Activated B cell treated with CpG ODN at 0.5 μM for 24 hours (primary cell): Measurements from ENCODE around the gene PRDM5. TPM values are rescaled to one million over a fixed set of nuclear protein-coding genes. Genes with fewer than 3 reads are reported as not detected.

Source experiments
- ATAC-seq: fragments of 200-7000 bp; cut with Tn5 transposase; one replicate; pipeline ENCODE4 v1.10.0; 2021; ENCODE audit warnings: low read depth, mild to moderate bottlenecking, moderate library complexity
- CTCF ChIA-PET: fragments of 350-600 bp; sonication (Branson Sonifier 250); formaldehyde crosslinking; loops from one replicate; lab custom pipeline; 2021; ENCODE audit warnings: antibody characterized with exemption; lab: Charles Lee
- POLR2A ChIA-PET: fragments of 350-600 bp; sonication (Branson Sonifier 250); formaldehyde crosslinking; loops from one replicate; lab custom pipeline; 2021; ENCODE audit warnings: antibody characterized with exemption; lab: Charles Lee
- DNase-seq: peaks from one replicate; pipeline ENCODE4 v3.0.0; 2022
- H3K27ac Mint-ChIP-seq: one replicate; pipeline ENCODE4 v1.8.0; 2020; ENCODE audit warnings: mixed read lengths
- H3K27me3 Mint-ChIP-seq: one replicate; pipeline ENCODE4 v1.8.0; 2021; ENCODE audit warnings: mixed read lengths
- H3K36me3 Mint-ChIP-seq: one replicate; pipeline ENCODE4 v1.8.0; 2021; ENCODE audit warnings: low read depth, mixed read lengths
- H3K4me1 Mint-ChIP-seq: one replicate; pipeline ENCODE4 v1.8.0; 2021; ENCODE audit warnings: mixed read lengths
- H3K4me3 Mint-ChIP-seq: one replicate; pipeline ENCODE4 v1.8.0; 2020; ENCODE audit warnings: mild to moderate bottlenecking, mixed read lengths
- H3K9me3 Mint-ChIP-seq: one replicate; pipeline ENCODE4 v1.8.0; 2020; ENCODE audit warnings: mixed read lengths
- CTCF ChIP-seq: fragments of 200-600 bp; IDR thresholded peaks from one replicate; pipeline ENCODE4 v1.8.0; 2022; ENCODE audit warnings: antibody characterized with exemption, mild to moderate bottlenecking
- intact Hi-C: fragments of 100-400 bp; cut with micrococcal nuclease; formaldehyde crosslinking; loops from one replicate; pipeline ENCODE4 v1.15.1; 2024
- total RNA-seq: library from RNA; stranded (reverse); gene quantifications from 2 replicates; pipeline ENCODE4 v1.2.3, GENCODE V29; 2022

Gene PRDM5
- total RNA-seq, 1 donor from 2014 or later = not detected

- no peak overlapping the region for H3K4me3 Mint-ChIP-seq
- no peaks in the 10 kb centered on the region for H3K4me1 Mint-ChIP-seq
- intact Hi-C loops = no loop called here
- H3K27ac Mint-ChIP-seq = no peak overlapping the region
- POLR2A ChIA-PET = no interaction called here
- DNase-seq (no peak), ATAC-seq (no peak)
- CTCF ChIA-PET = no interaction called here
- H3K36me3 Mint-ChIP-seq = no peaks in the 10 kb centered on the region
- TF ChIP-seq CTCF = no peak
- no peaks in the 10 kb centered on the region for H3K27me3 Mint-ChIP-seq
- H3K9me3 Mint-ChIP-seq = no peaks in the 10 kb centered on the region
Observed at GRCh38 chr4:120881846-120882245, 40.7 kb downstream of the PRDM5 start.

DNA sequence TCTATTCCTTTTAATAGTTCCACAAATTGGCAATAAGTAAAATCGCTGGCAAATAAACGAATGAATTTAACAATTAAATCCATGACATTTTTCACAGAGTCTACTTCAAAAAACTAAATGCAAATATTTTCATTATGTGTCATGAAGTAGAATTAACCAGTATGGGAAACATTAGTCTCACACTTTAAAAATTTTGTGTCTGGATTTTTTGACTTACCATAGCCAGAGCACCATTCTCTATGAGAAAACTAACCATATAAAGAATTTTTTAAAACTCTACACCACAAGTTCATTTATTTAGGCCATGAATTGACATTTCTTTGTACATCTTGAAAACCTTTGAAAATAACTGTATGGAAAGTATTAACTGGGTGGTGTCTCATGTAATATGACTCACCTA, 41.2 kb downstream of the PRDM5 start:
- ATAC-seq = no peak
- Mint-ChIP-seq H3K27me3 (no peaks in the 10 kb centered on the region), H3K4me3 (no peak overlapping the region), H3K4me1 (no peaks in the 10 kb centered on the region), H3K36me3 (no peaks in the 10 kb centered on the region), H3K9me3 (no peaks in the 10 kb centered on the region), H3K27ac (no peak overlapping the region)
- intact Hi-C loops = no loop called here
- no peak for DNase-seq
- no peak for TF ChIP-seq CTCF
- ChIA-PET CTCF (no interaction called here), POLR2A (no interaction called here)

GRCh38 chr4:120877021-120877420, 45.5 kb downstream of the PRDM5 start:
- Mint-ChIP-seq H3K4me1 (no peaks in the 10 kb centered on the region), H3K4me3 (no peak overlapping the region), H3K27ac (no peak overlapping the region), H3K36me3 (no peaks in the 10 kb centered on the region), H3K9me3 (no peaks in the 10 kb centered on the region), H3K27me3 (no peaks in the 10 kb centered on the region)
- POLR2A ChIA-PET = no interaction called here
- DNase-seq (no peak), ATAC-seq (no peak)
- no peak for TF ChIP-seq CTCF
- intact Hi-C loops = no loop called here
- CTCF ChIA-PET = no interaction called here

DNA sequence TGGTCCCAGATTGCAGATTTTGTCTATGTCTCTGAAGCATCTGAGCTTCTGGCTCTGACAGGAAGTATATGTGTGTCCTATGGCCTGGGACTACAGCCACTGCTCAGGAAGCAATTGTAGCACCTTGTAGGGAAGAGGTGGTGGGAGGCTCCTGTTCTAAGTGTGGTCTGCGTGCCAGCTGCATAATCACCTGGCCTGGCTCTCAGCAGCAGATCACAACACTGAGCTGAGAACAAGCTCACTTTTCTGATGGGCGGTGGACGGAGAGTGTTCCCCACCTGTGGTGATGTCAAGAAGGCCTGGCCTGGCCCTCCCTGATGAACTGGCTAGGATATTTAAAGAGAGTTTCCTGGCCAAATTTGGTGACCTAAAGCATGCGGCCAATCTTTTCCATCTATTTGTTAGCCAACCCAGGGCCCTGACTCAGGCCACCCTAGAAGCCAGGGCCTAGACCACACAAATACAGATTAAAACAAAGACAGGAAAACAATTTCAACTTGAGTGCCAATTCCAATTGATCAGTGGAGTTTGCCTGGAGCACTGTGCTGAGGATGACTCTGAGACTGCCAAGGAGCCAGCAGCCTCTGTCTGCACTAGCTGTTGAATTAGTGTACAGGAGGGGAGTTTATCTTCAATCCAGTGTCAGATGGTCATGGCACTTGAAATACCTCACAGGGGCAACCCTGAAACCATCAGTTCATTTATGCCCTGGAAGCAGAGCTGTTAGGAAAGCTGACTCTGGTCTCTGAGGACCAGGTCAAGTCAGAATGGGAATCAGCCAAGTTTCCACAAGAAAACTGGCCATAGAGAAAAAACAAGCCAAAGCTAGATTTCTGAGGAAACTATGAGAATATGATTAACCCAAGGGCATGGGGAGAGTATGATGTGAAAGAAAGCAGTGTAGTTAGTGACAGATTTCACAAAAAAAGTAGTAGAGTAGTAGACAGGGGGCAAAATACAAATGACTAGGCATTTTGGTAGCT, 47.4 kb downstream of the PRDM5 start:
- POLR2A ChIA-PET = no interaction called here
- intact Hi-C loops = no loop called here

More for the DNA sequence above, 47.4 kb downstream of the PRDM5 start:
- Mint-ChIP-seq H3K36me3 (no peaks in the 10 kb centered on the region), H3K9me3 (no peaks in the 10 kb centered on the region), H3K4me3 (no peak overlapping the region), H3K27me3 (no peaks in the 10 kb centered on the region), H3K4me1 (no peaks in the 10 kb centered on the region), H3K27ac (no peak overlapping the region)
- TF ChIP-seq CTCF = no peak
- CTCF ChIA-PET = no interaction called here
- ATAC-seq = no peak
- DNase-seq = no peak
